Thyroid gland (tissue), 4 donors: Measurements from ENCODE around the gene DLGAP5. TPM values are rescaled to one million over a fixed set of nuclear protein-coding genes. Genes with fewer than 3 reads are reported as not detected.

Experiments used
- DNase-seq, 2 donors: peaks; one replicate each; pipeline ENCODE4 v3.0.0-alpha.2; 2019
- H3K27ac ChIP-seq, 3 donors: fragments of 200-600 bp; sonication (generic); 1 replicate in 2 of 3; 2 replicates in 1 of 3; pipeline ENCODE4 v1.5.1; 2016 to 2019; ENCODE audit warnings: mild to moderate bottlenecking in 1 of 3, moderate library complexity in 1 of 3
- H3K27me3 ChIP-seq: fragments of 200-600 bp; sonication (generic); one replicate; pipeline ENCODE4 v1.5.1; 2019
- H3K36me3 ChIP-seq, 2 donors: fragments of 200-600 bp; sonication (generic); one replicate each; pipeline ENCODE4 v1.5.1; 2016 to 2019
- H3K4me1 ChIP-seq, 2 donors: fragments of 200-600 bp; sonication (generic); one replicate each; pipeline ENCODE4 v1.5.1; 2017 to 2019
- H3K4me3 ChIP-seq, 3 donors: fragments of 200-600 bp; sonication (generic); replicated peaks in 1 of 3; 1 replicate in 2 of 3; 2 replicates in 1 of 3; pipeline ENCODE4 v1.5.1; 2016; ENCODE audit warnings: mild to moderate bottlenecking in 1 of 3
- H3K9me3 ChIP-seq: fragments of 200-600 bp; sonication (generic); one replicate; pipeline ENCODE4 v1.5.1; 2017
- CTCF ChIP-seq, 6 experiments: fragments of 200-600 bp in 3 of 6; fragments of 450-650 bp in 3 of 6; sonication (generic) in 3 of 6; IDR thresholded peaks; one replicate each; pipeline ENCODE4 v1.5.1; 2016 to 2019; ENCODE audit warnings: antibody characterized with exemption in 6 of 6, mild to moderate bottlenecking in 2 of 6, inconsistent platforms in 1 of 6, moderate library complexity in 1 of 6
- POLR2A ChIP-seq, 2 donors: fragments of 450-650 bp; IDR thresholded peaks; one replicate each; pipeline ENCODE4 v1.6.1; 2017; ENCODE audit warnings: antibody characterized with exemption in 2 of 2, mild to moderate bottlenecking in 2 of 2, moderate library complexity in 1 of 2
- WGBS, 2 donors: methylation state at CpG; one replicate each; pipeline ENCODE4 v1.1.5; 2017; 5-methylcytosine and 5-hydroxymethylcytosine counted together
- intact Hi-C: fragments of 100-400 bp; cut with DNase I; formaldehyde crosslinking; loops from one replicate; pipeline ENCODE4 v1.15.1; 2023
- total RNA-seq, 4 donors: library from RNA; depleted of rRNA; stranded (reverse); fragments of >200 nt; gene quantifications; one replicate each; pipeline ENCODE4 v1.2.3, GENCODE V29; 2016

The DLGAP5 gene
- total RNA-seq, 4 donors from 2014 or later, result 0.22 to 0.42 (median 0.27) TPM; not detected in 1

GRCh38 chr14:55131370-55132137 is 59.8 kb downstream of the DLGAP5 start:
- intact Hi-C loops, result no loop called here

GRCh38 chr14:55130196-55130550 is 61.2 kb downstream of the DLGAP5 start:
- H3K27ac ChIP-seq, result peak overlapping the region; percentile 67 to 93 (median 81)
- intact Hi-C loops, result no loop called here
- no peaks in the 10 kb centered on the region for H3K27me3 ChIP-seq
- no peaks in the 10 kb centered on the region for H3K9me3 ChIP-seq
- 52 to 53% methylated on average over 10 of the region's 10 CpGs for WGBS, 2 donors
- no peak for TF ChIP-seq CTCF (IDR thresholded peaks at IDR 0.05)
- TF ChIP-seq POLR2A (IDR thresholded peaks at IDR 0.05), result no peak
- DNase-seq, result no peak
- H3K36me3 ChIP-seq, result no peaks in the 10 kb centered on the region
- peaks cover 3 to 15% of the 10 kb centered on the region in 2 donors for H3K4me1 ChIP-seq
- peak overlapping the region in 2 of 3 donors; percentile 53 to 83 for H3K4me3 ChIP-seq

More at GRCh38 chr14:55131370-55132137, 59.8 kb downstream of the DLGAP5 start:
- no peak for DNase-seq
- no peaks in the 10 kb centered on the region for H3K27me3 ChIP-seq
- TF ChIP-seq POLR2A (IDR thresholded peaks at IDR 0.05), result no peak
- no peak for TF ChIP-seq CTCF (IDR thresholded peaks at IDR 0.05)
- H3K27ac ChIP-seq, result no peak overlapping the region
- no peaks in the 10 kb centered on the region for H3K9me3 ChIP-seq
- H3K4me1 ChIP-seq, result peaks cover 12 to 25% of the 10 kb centered on the region in 2 donors
- H3K36me3 ChIP-seq, result no peaks in the 10 kb centered on the region
- no peak overlapping the region for H3K4me3 ChIP-seq
- WGBS, 2 donors, result 77 to 85% methylated on average over 7 of the region's 7 CpGs

GRCh38 chr14:55129428-55130195 is 61.8 kb downstream of the DLGAP5 start:
- Histone ChIP-seq H3K4me1 (peaks cover 3 to 15% of the 10 kb centered on the region in 2 donors), H3K4me3 (peak overlapping the region; percentile 3 to 83 (median 53)), H3K27ac (peak overlapping the region; percentile 67 to 93 (median 81)), H3K36me3 (no peaks in the 10 kb centered on the region), H3K27me3 (no peaks in the 10 kb centered on the region), H3K9me3 (no peaks in the 10 kb centered on the region)
- peak; percentile 52 to 61 for DNase-seq
- WGBS, 2 donors, result 1 to 4% methylated on average over 5 to 17 of the region's 53 CpGs
- intact Hi-C loops, result loop anchor here (5.0 kb wide), 1 partner anchor 37 kb away; no protein-coding TSS in a partner anchor
- peak in 1 of 2 donors; percentile 13 for TF ChIP-seq POLR2A (IDR thresholded peaks at IDR 0.05)
- no peak for TF ChIP-seq CTCF (IDR thresholded peaks at IDR 0.05)

GRCh38 chr14:55129086-55129427 is 62.3 kb downstream of the DLGAP5 start, which contains the start of gene LGALS3:
LGALS3 (plus strand) TSS chr14:55129252; CDS start chr14:55137374, 8,122 bp downstream.
- peak within 1 kb of the TSS; percentile 3 to 83 (median 53) for H3K4me3 ChIP-seq
- no peak for TF ChIP-seq CTCF (IDR thresholded peaks at IDR 0.05)
- peak in 1 of 2 donors; percentile 86 for TF ChIP-seq POLR2A (IDR thresholded peaks at IDR 0.05)
- WGBS, 2 donors, result no CpG with 5 or more reads among the region's 50 CpGs
- no peaks in the 10 kb centered on the region for H3K9me3 ChIP-seq
- peak; percentile 70 to 73 for DNase-seq
- H3K27me3 ChIP-seq, result no peaks in the 10 kb centered on the region
- peaks cover 3 to 15% of the 10 kb centered on the region in 2 donors for H3K4me1 ChIP-seq
- H3K27ac ChIP-seq, result peak within 1 kb of the TSS; percentile 67 to 93 (median 81)
- intact Hi-C loops, result loop anchor here (5.0 kb wide), 1 partner anchor 37 kb away; no protein-coding TSS in a partner anchor
- H3K36me3 ChIP-seq, result no peaks in the 10 kb centered on the region
